Neural cell (in vitro differentiated cells): ENCODE data around the gene HES3.
A peak's percentile ranks its signal among the peaks of the same experiment; 100 is the strongest.

ENCODE experiments used
- EP300 ChIP-seq: fragments of 450-650 bp; conservative IDR thresholded peaks from 2 replicates; pipeline ENCODE4 v1.6.1; 2014; ENCODE audit warnings: antibody characterized with exemption, mild to moderate bottlenecking, moderate library complexity; ENCODE audit not compliant: poor library complexity, severe bottlenecking
- POLR2AphosphoS5 ChIP-seq: IDR thresholded peaks from 2 replicates; pipeline ENCODE4 v1.6.1; 2012
- RAD21 ChIP-seq: fragments of 450-650 bp; conservative IDR thresholded peaks from 2 replicates; pipeline ENCODE4 v1.6.1; 2014; ENCODE audit warnings: antibody characterized with exemption, mild to moderate bottlenecking, moderate library complexity
- TAF1 ChIP-seq: IDR thresholded peaks from 2 replicates; pipeline ENCODE4 v1.6.1; 2012; ENCODE audit warnings: low read depth
- TF ChIP-seq, protein P1 (sequence below): fragments of 450-650 bp; IDR thresholded peaks from 2 replicates; pipeline ENCODE4 v1.5.1; 2014; ENCODE audit warnings: antibody characterized with exemption, mild to moderate bottlenecking, moderate library complexity; ENCODE audit not compliant: poor library complexity, severe bottlenecking

GRCh38 chr1:6245086-6245868 is 1.3 kb downstream of the HES3 start:
- TF ChIP-seq TAF1 (no peak), EP300 (no peak), POLR2AphosphoS5 (peak; percentile 27), RAD21 (peak; percentile 75)
- TF ChIP-seq, protein P1, sequence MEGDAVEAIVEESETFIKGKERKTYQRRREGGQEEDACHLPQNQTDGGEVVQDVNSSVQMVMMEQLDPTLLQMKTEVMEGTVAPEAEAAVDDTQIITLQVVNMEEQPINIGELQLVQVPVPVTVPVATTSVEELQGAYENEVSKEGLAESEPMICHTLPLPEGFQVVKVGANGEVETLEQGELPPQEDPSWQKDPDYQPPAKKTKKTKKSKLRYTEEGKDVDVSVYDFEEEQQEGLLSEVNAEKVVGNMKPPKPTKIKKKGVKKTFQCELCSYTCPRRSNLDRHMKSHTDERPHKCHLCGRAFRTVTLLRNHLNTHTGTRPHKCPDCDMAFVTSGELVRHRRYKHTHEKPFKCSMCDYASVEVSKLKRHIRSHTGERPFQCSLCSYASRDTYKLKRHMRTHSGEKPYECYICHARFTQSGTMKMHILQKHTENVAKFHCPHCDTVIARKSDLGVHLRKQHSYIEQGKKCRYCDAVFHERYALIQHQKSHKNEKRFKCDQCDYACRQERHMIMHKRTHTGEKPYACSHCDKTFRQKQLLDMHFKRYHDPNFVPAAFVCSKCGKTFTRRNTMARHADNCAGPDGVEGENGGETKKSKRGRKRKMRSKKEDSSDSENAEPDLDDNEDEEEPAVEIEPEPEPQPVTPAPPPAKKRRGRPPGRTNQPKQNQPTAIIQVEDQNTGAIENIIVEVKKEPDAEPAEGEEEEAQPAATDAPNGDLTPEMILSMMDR = peak; percentile 79
